ENCODE measurements around the gene F2.

F2 gene

DNA sequence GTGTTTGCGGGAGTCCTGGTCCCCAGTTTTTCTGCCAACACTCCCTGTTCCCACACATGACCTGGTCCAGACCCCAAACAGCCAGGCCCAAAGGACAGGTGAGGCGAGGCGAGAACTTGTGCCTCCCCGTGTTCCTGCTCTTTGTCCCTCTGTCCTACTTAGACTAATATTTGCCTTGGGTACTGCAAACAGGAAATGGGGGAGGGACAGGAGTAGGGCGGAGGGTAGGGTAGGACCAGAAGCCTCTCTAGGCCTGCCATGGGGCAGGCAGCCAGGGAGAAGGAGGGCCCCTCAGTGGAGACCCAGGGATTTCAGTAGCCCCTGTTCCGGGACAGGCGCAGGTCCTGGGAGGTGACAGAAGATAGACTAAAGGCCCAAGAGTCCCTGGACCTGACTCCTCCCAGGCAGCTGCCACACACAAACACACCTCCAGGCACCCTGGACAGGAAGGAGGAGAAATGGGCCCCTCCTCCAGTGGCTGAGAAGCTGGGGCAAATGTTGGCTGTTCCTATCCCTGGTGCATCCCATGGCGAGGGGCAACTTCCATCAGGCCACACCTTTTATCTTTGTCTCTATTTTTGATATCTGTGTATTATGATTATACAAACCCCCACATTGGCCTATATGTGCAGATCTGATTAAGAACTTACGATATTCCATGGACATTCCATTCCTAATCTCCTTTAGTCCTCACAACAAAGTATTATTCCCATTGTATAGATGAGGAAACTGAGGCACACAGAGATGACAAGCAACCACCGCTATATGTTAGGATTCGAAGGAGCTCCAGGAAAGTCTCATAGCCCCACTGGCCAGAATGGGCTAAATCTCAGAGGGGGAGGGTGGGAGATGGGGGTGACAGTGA, 626 bp upstream of the F2 start:
- DNase-seq = no peak

DNA sequence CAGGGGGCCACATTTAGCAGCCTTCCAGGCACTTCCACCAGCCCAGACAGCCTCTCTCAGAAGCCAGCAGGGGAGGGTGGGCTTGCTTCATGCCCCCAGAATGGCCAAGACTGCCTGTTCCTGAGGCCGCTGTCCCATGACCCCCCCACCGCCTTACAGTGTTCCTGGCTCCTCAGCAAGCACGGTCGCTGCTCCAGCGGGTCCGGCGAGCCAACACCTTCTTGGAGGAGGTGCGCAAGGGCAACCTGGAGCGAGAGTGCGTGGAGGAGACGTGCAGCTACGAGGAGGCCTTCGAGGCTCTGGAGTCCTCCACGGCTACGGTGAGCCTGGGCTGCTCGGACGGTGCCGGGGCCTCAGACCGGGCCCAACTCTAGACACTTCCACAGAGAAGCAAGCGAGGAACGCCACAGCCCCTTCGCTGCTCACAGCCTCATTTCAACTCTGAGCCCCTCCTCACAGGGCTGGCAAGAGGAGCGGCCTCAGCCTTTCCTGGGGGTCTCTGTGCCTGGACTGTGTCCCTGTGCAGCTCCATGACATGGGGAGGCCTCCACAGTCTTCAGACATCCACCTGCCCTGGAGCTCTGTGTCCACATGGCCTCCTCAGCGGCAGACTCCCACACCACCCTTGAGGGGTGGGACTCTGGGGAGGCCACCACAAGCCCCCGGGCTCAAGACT, 668 bp downstream of the F2 start:
- no peak for DNase-seq

DNA sequence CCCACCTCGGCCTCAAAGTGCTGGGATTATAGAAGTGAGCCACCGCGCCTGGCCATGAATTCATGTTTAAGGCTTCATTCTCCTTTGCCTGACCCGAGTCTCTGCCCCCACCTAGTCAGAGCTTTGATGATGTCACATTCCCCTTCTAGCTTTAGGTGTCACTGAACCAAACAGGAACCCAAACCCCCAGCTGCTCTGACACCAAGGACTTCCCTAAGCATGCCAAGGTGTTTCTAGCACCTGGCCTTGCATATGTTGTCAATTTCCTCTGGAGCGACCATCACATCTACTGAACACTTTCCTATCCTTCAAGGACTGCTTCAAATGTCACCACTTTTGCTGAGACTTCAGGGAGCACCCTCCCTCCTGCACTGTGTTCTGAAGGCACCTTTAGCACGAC, 2.3 kb downstream of the F2 start:
- no peak for DNase-seq

DNA sequence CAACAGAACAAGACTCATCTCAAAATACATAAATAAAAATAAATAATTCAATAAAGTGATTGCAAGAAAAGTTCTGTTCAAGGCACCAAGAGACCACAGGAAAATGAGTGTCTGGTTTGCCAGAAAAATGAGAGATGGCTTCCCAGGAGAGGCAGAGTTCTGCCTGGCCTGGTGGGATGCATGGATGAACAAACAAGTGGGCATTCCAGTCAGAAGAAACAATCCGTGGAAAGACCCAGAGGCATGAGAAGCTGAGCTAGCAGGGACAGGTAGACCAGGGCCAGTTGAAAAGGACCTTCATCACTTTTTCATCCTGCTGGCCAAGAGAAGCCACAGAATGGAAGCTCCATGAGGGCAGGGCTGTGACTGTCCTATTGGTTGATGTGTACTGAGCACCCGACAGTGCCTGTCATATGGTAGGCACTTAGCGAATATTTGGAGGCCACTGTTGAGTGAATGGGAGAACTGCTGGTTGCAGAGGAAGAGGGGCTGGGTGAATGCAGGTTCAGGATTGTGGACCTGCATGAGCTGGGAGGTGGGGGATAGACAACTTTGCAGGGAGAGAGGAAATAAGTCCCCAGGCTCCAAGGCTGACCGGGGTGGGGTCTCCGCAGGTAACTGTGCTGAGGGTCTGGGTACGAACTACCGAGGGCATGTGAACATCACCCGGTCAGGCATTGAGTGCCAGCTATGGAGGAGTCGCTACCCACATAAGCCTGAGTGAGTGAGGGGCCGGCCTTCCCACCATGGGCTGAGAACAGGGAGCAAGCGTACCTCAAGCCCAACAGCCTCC, 3.7 kb downstream of the F2 start:
- no peak for DNase-seq

DNA sequence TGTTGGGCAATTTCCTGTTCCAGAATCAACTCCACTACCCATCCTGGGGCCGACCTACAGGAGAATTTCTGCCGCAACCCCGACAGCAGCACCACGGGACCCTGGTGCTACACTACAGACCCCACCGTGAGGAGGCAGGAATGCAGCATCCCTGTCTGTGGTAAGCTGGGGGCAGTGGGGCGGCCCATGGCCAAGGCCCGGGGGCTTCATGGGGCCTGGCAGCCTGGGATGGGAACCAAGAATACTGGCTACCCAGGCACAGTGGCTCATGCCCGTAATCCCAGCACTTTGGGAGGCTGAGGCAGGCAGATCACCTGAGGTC, 4.3 kb downstream of the F2 start:
- DNase-seq = no peak

DNA sequence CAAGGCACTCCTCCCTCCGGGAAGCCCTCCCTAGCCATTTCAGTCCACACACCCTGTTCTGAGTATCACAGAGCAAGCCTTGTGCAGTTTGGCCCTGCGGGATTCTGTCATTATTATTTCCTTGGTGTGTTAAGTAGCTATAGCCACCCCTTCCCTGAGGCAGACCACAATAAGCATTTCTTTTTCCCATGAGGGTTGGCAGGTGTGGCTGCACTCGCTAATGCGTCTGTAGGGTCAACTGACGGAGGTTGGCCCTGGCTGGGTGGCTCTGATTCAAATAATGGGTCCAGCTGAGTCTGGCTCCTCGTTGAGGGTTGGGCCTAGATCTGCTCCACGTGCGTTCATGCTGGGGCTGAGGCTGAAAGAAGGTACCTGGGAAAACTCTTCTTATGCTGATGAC, 5.1 kb downstream of the F2 start:
- no peak for DNase-seq

DNA sequence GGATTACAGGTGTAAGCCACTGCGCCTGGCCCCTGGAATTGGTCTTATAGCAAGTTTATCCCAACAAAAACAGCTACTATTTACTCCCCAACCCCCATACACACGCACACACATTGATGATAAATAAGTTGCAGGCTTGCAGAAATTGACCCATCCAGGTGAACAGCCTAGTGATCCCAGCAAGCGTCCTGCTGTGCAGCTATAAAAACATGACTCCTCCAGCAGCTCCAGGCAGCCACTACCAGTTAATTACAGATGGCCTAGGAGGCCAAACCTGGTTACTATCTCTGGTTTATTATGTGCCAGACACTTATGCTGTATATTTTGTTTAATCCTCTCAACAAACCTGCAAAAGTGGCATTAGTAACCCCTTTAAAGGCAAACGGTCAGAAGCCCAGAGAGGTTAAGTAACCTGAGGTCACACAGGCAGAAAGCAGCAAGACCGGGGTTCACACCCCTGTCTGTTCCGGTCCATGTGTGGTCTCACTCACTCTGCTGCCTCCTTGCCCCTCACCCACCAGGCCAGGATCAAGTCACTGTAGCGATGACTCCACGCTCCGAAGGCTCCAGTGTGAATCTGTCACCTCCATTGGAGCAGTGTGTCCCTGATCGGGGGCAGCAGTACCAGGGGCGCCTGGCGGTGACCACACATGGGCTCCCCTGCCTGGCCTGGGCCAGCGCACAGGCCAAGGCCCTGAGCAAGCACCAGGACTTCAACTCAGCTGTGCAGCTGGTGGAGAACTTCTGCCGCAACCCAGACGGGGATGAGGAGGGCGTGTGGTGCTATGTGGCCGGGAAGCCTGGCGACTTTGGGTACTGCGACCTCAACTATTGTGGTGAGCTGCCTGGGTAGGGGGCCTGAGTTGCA, 6.6 kb downstream of the F2 start:
- DNase-seq = no peak

DNA sequence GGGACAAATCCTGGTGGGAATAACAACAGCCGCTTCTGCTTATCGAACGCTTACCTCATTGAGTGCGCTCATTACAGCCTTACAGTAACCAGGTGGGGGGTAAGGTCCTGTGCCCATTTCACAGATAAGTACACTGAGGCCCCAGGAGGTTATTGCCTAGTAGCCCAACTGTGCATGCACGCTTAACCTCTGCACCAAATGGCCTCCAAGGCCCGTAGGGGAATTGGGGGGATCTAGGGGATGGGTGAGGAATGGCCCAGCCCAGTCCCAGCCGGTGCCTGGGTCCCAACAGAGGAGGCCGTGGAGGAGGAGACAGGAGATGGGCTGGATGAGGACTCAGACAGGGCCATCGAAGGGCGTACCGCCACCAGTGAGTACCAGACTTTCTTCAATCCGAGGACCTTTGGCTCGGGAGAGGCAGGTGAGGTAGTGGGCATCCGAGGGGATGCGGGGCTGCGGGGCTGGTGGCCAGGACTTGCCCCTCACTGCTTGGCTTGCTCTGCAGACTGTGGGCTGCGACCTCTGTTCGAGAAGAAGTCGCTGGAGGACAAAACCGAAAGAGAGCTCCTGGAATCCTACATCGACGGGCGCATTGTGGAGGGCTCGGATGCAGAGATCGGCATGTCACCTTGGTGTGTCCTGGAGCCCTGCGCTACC, 7.3 kb downstream of the F2 start:
- no peak for DNase-seq

DNA sequence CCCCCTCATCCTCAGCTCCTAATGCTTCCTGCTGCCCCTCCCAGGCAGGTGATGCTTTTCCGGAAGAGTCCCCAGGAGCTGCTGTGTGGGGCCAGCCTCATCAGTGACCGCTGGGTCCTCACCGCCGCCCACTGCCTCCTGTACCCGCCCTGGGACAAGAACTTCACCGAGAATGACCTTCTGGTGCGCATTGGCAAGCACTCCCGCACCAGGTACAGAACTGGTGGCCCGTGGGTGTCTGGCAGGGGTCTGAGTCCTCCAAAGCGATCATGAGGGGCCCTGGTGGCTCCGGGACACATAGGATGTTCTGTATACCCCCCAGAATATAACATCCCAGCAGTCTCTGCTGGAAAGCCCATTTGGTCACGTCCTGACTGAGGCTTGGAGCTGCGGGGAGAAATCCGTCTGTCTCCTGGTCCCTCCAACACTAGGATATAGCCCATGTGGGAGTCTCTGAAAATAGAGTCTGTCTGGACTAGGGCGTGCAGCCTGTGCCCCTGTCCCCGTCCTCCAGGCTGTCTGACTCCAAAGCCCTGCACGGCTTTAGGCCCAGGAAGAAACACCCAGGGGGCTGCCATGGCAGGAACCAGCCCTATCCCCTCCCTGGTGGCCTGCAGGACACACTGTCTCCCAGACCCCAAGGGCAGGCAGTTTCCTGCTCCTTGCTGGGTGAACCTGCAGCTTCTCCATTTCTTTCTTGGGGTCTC, 9.1 kb downstream of the F2 start:
- DNase-seq = no peak

DNA sequence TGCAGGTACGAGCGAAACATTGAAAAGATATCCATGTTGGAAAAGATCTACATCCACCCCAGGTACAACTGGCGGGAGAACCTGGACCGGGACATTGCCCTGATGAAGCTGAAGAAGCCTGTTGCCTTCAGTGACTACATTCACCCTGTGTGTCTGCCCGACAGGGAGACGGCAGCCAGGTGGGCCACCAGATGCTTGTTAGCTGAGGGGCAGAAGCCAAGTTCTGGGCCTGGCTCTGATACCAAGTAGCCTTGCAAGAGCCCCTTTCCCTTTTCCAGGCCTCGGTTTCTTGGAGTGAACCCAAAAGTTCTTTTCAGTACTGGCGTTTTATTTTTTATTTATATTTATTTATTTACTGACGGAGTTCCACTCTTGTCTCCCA, 9.6 kb downstream of the F2 start:
- no peak for DNase-seq

DNA sequence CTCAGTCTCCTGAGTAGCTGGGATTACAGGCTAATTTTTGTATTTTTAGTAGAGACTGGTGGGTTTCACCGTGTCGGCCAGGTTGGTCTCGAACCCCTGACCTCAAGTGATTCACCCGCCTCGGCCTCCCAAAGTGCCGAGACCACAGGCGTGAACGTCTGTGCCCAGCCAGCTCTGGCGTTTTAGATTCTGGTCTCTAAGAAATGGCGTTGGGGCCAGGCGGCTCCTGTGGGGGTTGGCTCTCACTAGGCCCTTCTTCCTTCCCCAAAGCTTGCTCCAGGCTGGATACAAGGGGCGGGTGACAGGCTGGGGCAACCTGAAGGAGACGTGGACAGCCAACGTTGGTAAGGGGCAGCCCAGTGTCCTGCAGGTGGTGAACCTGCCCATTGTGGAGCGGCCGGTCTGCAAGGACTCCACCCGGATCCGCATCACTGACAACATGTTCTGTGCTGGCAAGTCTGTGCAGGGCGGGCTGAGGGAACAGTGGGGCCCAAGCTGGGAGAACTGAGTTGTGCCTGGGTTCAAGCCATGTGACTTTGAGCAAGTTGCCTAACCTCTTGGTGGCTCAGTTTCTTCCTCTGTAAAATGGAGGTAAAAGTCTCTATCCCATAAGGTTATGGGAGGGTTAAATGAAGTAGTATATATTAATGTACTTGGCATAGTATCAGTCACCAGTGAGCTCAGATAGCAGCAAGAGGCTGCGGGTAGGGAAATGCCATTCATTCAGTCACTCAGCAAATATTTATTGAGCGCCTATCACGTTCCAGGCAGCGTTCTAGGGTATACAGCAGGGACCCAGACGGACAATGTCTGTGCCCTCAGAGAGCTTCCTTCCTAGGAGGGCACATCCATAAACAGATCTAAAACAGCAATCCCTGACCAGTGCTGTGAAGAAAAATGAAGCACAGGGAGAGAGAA, 10.4 kb downstream of the F2 start:
- no peak for DNase-seq

DNA sequence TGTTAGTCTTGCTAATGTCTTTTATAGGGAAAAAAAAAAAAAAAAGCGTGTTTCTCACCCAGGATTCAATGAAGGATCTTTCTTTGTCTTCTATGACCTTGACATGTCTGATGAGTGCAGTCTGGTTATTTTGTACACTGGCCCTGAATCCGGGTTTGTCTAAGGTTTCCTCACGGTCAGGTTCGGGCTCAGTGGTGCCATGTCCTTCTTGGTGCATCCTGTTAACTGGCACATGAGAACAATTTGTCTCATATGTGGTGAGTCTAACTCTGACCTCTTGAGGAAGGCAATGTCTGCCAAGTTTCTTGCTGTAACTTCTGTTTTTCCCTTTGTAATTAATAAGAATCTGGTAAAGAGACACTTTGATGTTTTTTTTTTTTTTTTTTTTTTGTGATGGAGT, 12.5 kb downstream of the F2 start:
- no peak for DNase-seq

DNA sequence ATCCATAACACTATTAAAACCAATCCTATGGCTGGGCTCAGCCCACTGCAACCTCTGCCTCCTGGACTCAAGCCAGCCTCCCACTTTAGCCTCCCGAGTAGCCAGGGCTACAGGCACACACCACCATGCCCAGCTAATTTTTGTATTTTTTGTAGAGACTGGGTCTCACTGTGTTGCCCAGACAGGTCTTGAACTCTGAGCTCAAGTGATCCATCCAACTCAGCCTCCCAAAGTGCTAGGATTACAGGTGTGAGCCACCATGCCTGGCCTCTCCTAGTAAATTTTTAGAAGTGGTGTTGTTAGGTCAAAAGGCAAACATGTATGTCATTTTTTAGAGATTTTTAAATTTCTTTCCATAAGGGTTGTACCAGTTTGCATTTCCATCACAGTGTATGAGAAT, 14.2 kb downstream of the F2 start:
- DNase-seq = no peak

DNA sequence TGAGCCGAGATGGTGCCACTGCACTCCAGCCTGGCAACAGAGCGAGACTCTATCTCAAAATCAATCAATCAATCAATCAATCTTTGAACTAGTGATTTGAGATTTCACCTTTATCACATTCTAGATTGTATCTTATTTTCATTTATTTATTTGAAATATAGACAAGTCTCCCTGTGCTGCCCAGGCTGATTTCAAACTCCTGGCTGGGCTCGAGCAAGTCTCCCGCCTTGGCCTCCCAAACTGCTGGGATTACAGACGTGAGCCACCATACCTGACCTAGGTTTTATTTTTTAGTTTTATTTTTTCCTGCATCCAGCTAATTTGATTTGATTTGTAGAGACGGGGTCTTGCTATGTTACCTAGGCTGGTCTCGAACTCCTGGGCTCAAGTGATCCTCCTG, 17.1 kb downstream of the F2 start:
- no peak for DNase-seq

DNA sequence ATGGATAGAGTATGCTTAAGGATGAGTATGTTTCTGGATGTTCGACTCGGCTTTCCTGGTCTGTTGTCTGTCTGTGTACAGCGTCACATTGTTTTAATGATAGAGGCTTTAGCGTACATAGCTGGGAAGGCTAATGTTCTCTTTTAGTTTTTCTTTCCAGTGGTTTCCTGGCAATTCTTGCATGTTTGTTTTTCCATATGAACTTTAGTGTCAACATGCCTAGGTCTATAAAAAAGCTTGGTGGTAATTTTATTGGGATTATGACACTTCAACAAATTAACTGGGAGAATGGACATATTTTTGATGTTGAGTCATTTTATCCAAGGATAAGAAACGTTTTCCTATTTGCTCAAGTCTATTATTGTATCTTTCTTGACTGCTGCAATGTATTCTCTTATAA, 17.6 kb downstream of the F2 start:
- no peak for DNase-seq

DNA sequence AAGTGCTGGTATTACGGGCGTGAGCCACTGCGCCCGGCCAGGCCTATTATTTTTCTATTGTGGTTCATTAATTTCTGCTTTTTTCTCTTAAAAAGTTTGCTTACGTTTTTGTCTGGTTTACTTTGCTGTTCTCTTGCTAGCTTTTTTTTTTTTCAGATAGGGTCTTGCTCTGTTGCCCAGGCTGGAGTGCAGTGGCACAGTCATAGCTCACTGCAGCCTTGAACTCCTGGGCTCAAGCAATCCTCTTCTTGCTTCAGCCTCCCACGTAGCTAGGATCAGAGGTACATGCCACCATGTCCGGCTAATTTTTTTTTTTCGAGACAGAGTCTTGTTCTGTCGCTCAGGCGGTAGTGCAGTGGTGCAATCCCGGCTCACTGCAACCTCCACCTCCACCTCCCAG, 18.7 kb downstream of the F2 start:
- no peak for DNase-seq

DNA sequence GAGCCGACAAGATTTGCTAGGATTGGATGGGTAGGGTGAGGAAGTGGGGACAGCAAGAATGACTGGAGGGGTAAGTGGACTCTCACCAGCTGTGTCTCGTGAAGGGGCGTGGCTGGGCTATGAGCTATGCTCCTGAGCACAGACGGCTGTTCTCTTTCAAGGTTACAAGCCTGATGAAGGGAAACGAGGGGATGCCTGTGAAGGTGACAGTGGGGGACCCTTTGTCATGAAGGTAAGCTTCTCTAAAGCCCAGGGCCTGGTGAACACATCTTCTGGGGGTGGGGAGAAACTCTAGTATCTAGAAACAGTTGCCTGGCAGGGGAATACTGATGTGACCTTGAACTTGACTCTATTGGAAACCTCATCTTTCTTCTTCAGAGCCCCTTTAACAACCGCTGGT, 19.9 kb downstream of the F2 start:
- no peak for DNase-seq

DNA sequence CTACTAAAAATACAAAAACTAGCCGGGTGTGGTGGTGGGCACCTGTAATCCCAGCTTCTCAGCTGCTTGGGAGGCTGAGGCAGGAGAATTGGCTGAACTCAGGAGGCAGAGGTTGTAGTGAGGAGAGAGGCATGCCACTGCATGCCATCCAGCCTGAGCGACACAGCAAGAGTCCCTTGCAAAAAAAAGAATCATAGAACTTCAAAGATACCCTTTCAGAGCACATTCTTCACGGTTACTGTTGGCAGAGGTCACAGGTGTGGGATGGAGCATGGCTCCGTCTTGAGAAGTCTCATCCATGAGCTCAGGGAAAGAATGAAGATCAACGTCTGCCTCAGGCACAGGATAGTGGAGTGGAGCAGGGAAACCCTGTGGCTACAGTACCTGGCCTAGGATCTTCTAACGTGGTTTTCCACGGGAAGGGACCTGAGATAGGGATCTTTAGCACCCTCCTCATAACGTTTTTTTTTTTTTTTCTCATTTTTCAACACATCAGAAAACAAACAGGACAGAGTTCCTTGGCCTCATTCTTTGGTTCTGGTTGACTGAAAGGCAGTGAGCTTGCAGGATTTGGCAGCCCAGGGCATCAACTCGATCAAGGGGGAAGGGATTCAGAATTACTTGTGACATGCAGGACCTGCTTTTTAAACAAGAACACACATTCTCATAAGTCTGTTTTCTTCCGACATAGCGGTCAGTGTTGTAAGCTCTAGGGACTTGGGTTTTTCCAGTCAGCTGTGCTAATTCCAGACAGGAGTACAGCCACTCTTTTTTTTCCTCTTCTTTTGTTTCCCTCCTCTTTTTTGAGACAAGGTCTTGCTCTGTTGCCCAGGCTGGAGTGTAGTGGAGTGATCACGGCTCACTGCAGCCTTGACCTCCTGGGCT, 22.8 kb downstream of the F2 start:
- DNase-seq = no peak

DNA sequence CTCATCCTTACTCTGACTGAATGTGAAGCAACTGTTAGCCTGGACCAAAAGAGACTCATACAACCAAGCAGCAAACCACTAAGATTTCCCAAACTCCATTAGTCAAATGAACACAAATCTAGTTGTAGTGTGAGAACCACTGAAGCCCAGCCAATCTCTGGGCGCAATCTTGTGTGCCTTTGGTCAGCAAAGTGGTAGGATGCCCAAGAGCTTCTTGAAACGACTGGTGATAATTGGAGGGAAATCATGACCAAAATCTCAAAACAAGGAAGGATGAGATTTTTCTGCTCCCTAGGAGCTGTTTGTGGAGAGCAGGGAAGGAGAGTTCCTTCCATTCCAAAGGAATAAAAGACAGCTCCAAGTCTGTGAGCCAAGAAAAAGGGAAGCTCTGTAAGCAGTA, 24.0 kb downstream of the F2 start:
- no peak for DNase-seq

All from CD4-positive, alpha-beta T cell treated with Interleukin-15 for 1 hour (primary cell).